ENCODE measurements around the gene HHIP.

HHIP gene

DNA sequence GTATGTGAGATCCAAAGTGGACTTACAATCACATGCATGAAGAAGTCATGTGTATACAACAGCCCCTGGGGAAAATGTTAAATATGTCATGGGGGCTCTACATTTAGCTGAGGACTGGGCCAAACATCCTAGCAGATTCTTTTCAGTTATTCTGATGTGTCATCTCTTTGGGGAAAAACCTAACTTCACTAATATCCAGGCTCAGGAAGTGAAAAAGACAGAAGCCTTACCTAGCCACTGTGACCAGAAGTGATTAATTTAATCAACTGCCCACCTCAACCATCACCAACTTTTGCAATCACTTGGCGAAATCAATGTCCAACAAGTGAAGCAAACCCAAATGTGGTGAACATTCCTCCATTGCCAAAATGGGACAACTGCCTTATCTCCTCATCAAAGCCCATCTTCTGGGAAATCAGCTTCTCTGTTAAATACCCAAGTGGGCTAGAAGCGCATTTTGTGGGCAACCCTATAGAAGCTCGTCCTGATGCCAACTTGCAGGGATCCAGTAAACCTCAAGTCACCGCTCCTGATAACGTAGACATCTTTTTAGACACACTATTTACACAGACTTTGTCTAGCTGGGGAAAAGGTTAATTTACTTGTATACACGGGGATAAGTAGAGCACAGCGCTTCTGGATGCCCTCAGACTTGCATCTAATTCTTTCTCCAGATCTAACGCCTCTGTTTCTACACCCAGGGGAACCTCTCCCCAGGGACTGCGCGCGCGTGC, 1.4 kb upstream of the HHIP start:
- Histone ChIP-seq H3K4me3 (ENCODE audit: low read depth in 1 of 5, low read length in 5 of 5) (no peak overlapping the region), H3K36me3 (ENCODE audit: control insufficient read depth in 5 of 5, insufficient read depth in 5 of 5, low read length in 5 of 5) (no peaks in the 10 kb centered on the region), H3K27ac (ENCODE audit: low read depth, low read length) (no peak overlapping the region), H3K9me3 (ENCODE audit: control insufficient read depth in 5 of 5, low read length in 5 of 5) (no peaks in the 10 kb centered on the region), H3K4me1 (ENCODE audit: control insufficient read depth in 5 of 5, insufficient read depth in 5 of 5, low read length in 5 of 5) (peaks cover 0 to 22% (median 22%) of the 10 kb centered on the region in 5 donors), H3K9ac (ENCODE audit: low read length in 5 of 5) (no peak overlapping the region), H3K27me3 (ENCODE audit: control insufficient read depth in 5 of 5, insufficient read depth in 4 of 5, low read length in 5 of 5) (peaks cover 10 to 28% (median 21%) of the 10 kb centered on the region in 5 donors)

DNA sequence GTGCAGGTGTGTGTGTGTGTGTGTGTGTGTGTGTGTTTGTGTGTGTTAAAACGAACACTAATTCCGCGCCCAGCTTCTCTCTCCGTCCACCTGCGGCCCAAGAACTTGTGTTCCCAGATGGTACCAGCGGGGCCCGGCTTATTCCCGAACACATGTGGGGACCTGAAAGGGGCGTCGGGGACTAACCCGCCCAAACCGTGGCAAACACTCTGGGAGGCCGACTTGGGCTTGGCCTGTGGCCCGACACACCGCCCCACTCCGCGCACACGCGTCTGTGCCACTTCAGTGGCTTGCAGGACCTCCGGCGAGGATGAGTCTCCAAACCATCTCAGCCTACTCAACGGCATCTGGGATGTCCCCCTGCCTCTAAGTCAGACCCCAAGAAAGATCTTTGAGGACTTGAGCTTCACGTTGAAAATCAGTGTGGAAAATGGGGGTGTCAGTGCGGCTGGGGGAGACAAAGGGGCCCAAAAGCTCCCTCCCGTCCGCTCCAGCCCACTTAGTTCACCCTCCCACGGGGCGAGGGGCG, 790 bp upstream of the HHIP start:
- H3K36me3 ChIP-seq (ENCODE audit: control insufficient read depth in 5 of 5, insufficient read depth in 5 of 5, low read length in 5 of 5), result no peaks in the 10 kb centered on the region
- peaks cover 10 to 28% (median 21%) of the 10 kb centered on the region in 5 donors for H3K27me3 ChIP-seq (ENCODE audit: control insufficient read depth in 5 of 5, insufficient read depth in 4 of 5, low read length in 5 of 5)
- H3K9ac ChIP-seq (ENCODE audit: low read length in 5 of 5), result no peak overlapping the region
- no peak overlapping the region for H3K27ac ChIP-seq (ENCODE audit: low read depth, low read length)
- no peaks in the 10 kb centered on the region for H3K9me3 ChIP-seq (ENCODE audit: control insufficient read depth in 5 of 5, low read length in 5 of 5)
- H3K4me3 ChIP-seq (ENCODE audit: low read depth in 1 of 5, low read length in 5 of 5), result peak overlapping the region in 4 of 5 donors; percentile 39 to 72 (median 62)
- H3K4me1 ChIP-seq (ENCODE audit: control insufficient read depth in 5 of 5, insufficient read depth in 5 of 5, low read length in 5 of 5), result peaks cover 0 to 22% (median 22%) of the 10 kb centered on the region in 5 donors

DNA sequence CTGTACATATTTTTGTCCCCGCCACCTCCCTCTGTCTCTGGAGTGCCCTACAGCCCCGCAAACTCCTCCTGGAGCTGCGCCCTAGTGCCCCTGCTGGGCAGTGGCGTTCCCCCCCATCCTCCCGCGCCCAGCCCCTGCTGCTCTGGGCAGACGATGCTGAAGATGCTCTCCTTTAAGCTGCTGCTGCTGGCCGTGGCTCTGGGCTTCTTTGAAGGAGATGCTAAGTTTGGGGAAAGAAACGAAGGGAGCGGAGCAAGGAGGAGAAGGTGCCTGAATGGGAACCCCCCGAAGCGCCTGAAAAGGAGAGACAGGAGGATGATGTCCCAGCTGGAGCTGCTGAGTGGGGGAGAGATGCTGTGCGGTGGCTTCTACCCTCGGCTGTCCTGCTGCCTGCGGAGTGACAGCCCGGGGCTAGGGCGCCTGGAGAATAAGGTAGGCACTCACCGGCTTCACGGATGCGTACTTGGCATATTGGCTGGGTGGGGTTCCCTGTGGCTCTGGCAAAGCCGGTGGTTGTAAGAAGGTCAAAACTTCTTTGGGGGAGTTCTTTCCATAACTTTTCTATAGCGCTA, 653 bp downstream of the HHIP start:
- Histone ChIP-seq H3K27ac (ENCODE audit: low read depth, low read length) (no peak overlapping the region), H3K36me3 (ENCODE audit: control insufficient read depth in 5 of 5, insufficient read depth in 5 of 5, low read length in 5 of 5) (no peaks in the 10 kb centered on the region), H3K4me1 (ENCODE audit: control insufficient read depth in 5 of 5, insufficient read depth in 5 of 5, low read length in 5 of 5) (peaks cover 0 to 22% (median 22%) of the 10 kb centered on the region in 5 donors), H3K9me3 (ENCODE audit: control insufficient read depth in 5 of 5, low read length in 5 of 5) (no peaks in the 10 kb centered on the region), H3K27me3 (ENCODE audit: control insufficient read depth in 5 of 5, insufficient read depth in 4 of 5, low read length in 5 of 5) (peaks cover 10 to 28% (median 21%) of the 10 kb centered on the region in 5 donors), H3K4me3 (ENCODE audit: low read depth in 1 of 5, low read length in 5 of 5) (peak overlapping the region; percentile 58 to 72 (median 65)), H3K9ac (ENCODE audit: low read length in 5 of 5) (peak overlapping the region in 1 of 5 donors; percentile 6)

DNA sequence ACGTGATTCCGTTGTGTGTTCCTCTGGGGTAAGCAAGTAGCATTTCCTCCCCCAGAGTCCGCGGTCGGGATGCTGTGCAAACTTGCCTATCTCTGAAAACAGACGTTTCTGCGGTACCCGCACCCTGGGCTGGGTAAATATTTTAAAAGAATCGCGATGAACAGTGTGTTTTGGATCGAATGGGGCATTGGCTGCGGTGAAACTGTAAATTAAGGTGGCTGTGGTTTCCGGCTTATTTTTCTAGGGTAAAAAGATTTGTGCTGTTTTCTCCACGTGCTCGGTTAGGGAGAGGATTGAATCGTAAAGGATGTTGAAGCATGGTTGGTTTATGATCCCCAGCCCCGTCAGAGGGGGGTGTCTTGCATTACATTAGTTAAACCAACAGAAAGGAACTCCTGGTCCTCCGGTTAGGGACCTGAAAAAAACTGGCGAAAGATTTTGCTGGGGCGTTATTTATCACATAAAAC, 1.2 kb downstream of the HHIP start:
- Histone ChIP-seq H3K4me1 (ENCODE audit: control insufficient read depth in 5 of 5, insufficient read depth in 5 of 5, low read length in 5 of 5) (peaks cover 0 to 22% (median 22%) of the 10 kb centered on the region in 5 donors), H3K9ac (ENCODE audit: low read length in 5 of 5) (no peak overlapping the region), H3K36me3 (ENCODE audit: control insufficient read depth in 5 of 5, insufficient read depth in 5 of 5, low read length in 5 of 5) (no peaks in the 10 kb centered on the region), H3K27ac (ENCODE audit: low read depth, low read length) (no peak overlapping the region), H3K27me3 (ENCODE audit: control insufficient read depth in 5 of 5, insufficient read depth in 4 of 5, low read length in 5 of 5) (peaks cover 10 to 28% (median 21%) of the 10 kb centered on the region in 5 donors), H3K4me3 (ENCODE audit: low read depth in 1 of 5, low read length in 5 of 5) (peak overlapping the region in 2 of 5 donors; percentile 58 to 72), H3K9me3 (ENCODE audit: control insufficient read depth in 5 of 5, low read length in 5 of 5) (no peaks in the 10 kb centered on the region)

DNA sequence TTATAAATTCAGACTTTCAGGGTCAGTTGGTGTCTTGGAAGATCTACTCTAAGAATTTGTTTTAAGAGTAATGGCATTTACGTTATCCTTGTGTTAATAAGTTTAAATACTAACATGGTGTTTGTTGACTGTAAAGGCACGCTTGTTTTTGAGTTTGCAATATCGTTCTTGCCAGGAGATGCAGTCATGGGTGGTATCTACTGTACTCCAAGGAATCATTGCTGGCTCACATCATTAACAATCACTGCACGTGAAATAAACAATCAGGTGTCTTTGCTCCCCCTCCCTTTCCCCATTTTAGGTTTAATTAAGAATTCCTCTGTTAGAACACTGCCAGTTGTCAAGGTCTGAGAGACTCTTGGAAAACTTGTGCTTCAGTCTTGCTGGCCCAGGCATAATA, 1.6 kb downstream of the HHIP start:
- Histone ChIP-seq H3K27me3 (ENCODE audit: control insufficient read depth in 5 of 5, insufficient read depth in 4 of 5, low read length in 5 of 5) (peaks cover 10 to 28% (median 21%) of the 10 kb centered on the region in 5 donors), H3K9me3 (ENCODE audit: control insufficient read depth in 5 of 5, low read length in 5 of 5) (no peaks in the 10 kb centered on the region), H3K36me3 (ENCODE audit: control insufficient read depth in 5 of 5, insufficient read depth in 5 of 5, low read length in 5 of 5) (no peaks in the 10 kb centered on the region), H3K4me3 (ENCODE audit: low read depth in 1 of 5, low read length in 5 of 5) (no peak overlapping the region), H3K9ac (ENCODE audit: low read length in 5 of 5) (no peak overlapping the region), H3K4me1 (ENCODE audit: control insufficient read depth in 5 of 5, insufficient read depth in 5 of 5, low read length in 5 of 5) (peaks cover 0 to 22% (median 22%) of the 10 kb centered on the region in 5 donors), H3K27ac (ENCODE audit: low read depth, low read length) (no peak overlapping the region)

DNA sequence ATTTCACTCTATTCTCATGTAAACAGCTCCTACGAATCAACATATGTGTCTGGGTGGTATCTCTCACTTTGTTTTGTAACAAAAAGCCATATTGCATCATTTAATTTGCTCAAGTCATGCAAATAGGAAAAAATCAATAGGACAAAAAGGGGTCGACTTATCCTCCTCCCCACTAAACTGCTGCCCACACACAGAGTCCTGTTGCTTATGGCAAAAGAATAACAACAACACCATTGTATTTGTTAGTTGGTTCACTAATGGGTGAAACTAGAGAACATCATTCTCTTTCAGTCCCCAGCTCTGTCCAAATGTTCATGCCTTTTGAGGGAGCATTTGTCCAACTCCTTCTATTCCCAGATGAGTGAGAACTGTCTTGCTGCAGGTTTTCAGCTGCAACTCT, 2.1 kb downstream of the HHIP start:
- H3K4me1 ChIP-seq (ENCODE audit: control insufficient read depth in 5 of 5, insufficient read depth in 5 of 5, low read length in 5 of 5), result peaks cover 0 to 22% (median 22%) of the 10 kb centered on the region in 5 donors
- no peaks in the 10 kb centered on the region for H3K36me3 ChIP-seq (ENCODE audit: control insufficient read depth in 5 of 5, insufficient read depth in 5 of 5, low read length in 5 of 5)
- no peak overlapping the region for H3K4me3 ChIP-seq (ENCODE audit: low read depth in 1 of 5, low read length in 5 of 5)
- H3K9me3 ChIP-seq (ENCODE audit: control insufficient read depth in 5 of 5, low read length in 5 of 5), result no peaks in the 10 kb centered on the region
- H3K27ac ChIP-seq (ENCODE audit: low read depth, low read length), result no peak overlapping the region
- peaks cover 10 to 28% (median 21%) of the 10 kb centered on the region in 5 donors for H3K27me3 ChIP-seq (ENCODE audit: control insufficient read depth in 5 of 5, insufficient read depth in 4 of 5, low read length in 5 of 5)
- no peak overlapping the region for H3K9ac ChIP-seq (ENCODE audit: low read length in 5 of 5)

DNA sequence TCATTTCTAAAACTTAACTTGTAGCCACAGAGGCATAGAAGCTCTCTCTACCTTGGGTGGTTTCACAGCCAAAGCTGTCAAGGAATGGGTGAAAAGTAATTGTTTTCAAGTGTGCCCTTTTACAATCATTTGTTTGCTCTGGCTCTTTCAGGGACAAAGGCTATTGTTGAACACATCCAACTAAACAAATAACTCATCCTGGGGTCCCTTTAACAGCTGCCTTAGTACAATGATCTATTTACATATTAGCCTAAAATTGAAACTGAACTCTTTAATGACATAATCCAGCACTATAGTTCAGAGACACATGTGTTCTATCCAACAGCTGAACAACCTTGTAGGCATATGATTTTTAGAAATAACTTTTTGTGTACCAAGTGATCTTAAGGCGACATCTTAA, 3.7 kb downstream of the HHIP start:
- Histone ChIP-seq H3K27me3 (ENCODE audit: control insufficient read depth in 5 of 5, insufficient read depth in 4 of 5, low read length in 5 of 5) (peaks cover 10 to 28% (median 21%) of the 10 kb centered on the region in 5 donors), H3K4me1 (ENCODE audit: control insufficient read depth in 5 of 5, insufficient read depth in 5 of 5, low read length in 5 of 5) (peaks cover 0 to 22% (median 22%) of the 10 kb centered on the region in 5 donors), H3K27ac (ENCODE audit: low read depth, low read length) (no peak overlapping the region), H3K4me3 (ENCODE audit: low read depth in 1 of 5, low read length in 5 of 5) (no peak overlapping the region), H3K9me3 (ENCODE audit: control insufficient read depth in 5 of 5, low read length in 5 of 5) (no peaks in the 10 kb centered on the region), H3K9ac (ENCODE audit: low read length in 5 of 5) (no peak overlapping the region), H3K36me3 (ENCODE audit: control insufficient read depth in 5 of 5, insufficient read depth in 5 of 5, low read length in 5 of 5) (no peaks in the 10 kb centered on the region)

DNA sequence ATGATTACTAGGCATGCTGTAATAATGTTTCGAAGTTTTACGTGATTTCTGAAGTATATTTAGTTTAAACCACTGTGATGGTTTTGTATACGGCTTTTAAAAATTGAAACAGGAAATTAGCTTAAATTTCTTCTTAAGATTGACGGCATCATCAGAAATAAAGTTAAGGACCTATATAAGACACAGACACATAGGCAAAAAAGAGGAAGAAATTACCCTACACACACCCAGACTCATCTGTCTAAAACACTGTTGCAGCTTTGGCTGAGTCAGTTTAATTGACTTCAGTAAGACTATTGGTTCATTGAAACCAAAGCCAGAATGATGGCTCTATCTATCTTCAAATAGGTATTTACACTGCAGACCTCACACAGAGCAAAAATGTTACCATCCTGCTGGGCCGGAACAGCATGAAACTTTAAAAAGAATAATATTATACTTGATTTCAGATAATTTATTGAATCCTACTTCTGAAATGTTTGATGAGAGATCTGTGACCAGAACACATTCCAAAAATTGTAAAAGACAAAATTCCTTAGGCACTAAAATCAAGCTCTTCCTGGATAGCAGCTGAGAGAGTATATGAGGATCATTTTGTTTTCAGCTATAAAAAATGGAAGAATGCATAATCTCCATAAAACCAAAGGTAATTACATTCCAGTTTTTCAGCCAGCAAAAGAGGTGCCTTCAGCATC, 4.5 kb downstream of the HHIP start:
- Histone ChIP-seq H3K27ac (ENCODE audit: low read depth, low read length) (no peak overlapping the region), H3K36me3 (ENCODE audit: control insufficient read depth in 5 of 5, insufficient read depth in 5 of 5, low read length in 5 of 5) (no peaks in the 10 kb centered on the region), H3K4me3 (ENCODE audit: low read depth in 1 of 5, low read length in 5 of 5) (no peak overlapping the region), H3K9me3 (ENCODE audit: control insufficient read depth in 5 of 5, low read length in 5 of 5) (no peaks in the 10 kb centered on the region), H3K4me1 (ENCODE audit: control insufficient read depth in 5 of 5, insufficient read depth in 5 of 5, low read length in 5 of 5) (peaks cover 0 to 17% (median 15%) of the 10 kb centered on the region in 5 donors), H3K27me3 (ENCODE audit: control insufficient read depth in 5 of 5, insufficient read depth in 4 of 5, low read length in 5 of 5) (peaks cover 10 to 21% (median 16%) of the 10 kb centered on the region in 5 donors), H3K9ac (ENCODE audit: low read length in 5 of 5) (no peak overlapping the region)

DNA sequence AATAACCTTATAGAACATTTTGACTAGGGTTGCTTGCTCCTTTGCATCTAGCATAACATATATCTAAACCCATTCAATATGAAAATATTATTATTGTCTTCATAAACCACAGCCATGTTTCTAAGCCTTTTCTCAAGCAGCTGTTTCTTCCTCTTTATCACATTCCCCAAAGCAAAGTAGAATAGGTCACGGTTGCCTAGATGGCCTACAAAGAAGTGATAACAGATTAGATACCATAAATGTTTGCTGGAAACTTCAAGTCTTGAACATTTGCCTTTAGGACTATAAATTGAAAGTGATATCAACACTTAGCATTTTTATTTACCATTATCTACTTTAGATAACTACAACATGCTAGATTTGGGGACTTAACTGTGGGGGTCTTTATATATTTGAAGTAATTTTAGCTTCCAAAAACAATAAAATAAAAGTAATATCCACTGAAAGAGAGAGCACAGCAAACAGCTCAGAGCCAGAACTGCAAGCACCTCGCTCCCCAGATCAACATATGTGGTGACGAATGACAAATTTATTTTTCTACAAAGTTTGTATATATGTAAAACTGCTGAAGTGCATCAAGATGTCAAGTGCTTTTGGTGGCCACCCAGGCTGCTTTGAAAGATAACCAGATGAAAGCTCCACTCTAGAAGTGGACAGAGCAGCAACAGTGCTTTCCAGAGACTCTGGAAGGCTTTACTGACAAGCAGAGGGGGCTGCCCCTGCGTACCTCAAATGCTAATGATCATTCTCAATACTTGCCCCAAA, 8.0 kb downstream of the HHIP start:
- Histone ChIP-seq H3K27ac (ENCODE audit: low read depth, low read length) (no peak overlapping the region), H3K36me3 (ENCODE audit: control insufficient read depth in 5 of 5, insufficient read depth in 5 of 5, low read length in 5 of 5) (no peaks in the 10 kb centered on the region), H3K9me3 (ENCODE audit: control insufficient read depth in 5 of 5, low read length in 5 of 5) (no peaks in the 10 kb centered on the region), H3K27me3 (ENCODE audit: control insufficient read depth in 5 of 5, insufficient read depth in 4 of 5, low read length in 5 of 5) (no peaks in the 10 kb centered on the region), H3K9ac (ENCODE audit: low read length in 5 of 5) (no peak overlapping the region), H3K4me1 (ENCODE audit: control insufficient read depth in 5 of 5, insufficient read depth in 5 of 5, low read length in 5 of 5) (peaks cover 0 to 11% (median 6%) of the 10 kb centered on the region in 5 donors), H3K4me3 (ENCODE audit: low read depth in 1 of 5, low read length in 5 of 5) (no peak overlapping the region)

Data from subcutaneous abdominal adipose tissue (tissue), 5 donors.